Activated CD4-positive, CD25-positive, alpha-beta regulatory T cell treated with anti-CD3 and anti-CD28 coated beads, Interleukin-2, amount 50 U/mL, for 24 hours (primary cell): ENCODE measurements around the gene DDR2.
"Not testable (repeated sequence)": the region's sequence is repeated elsewhere in the genome, so short reads cannot be mapped to it uniquely, and the experiment has no call there.

Experiments used
- ATAC-seq, 2 donors: fragments of 150-1000 bp; cut with Tn5 transposase; one replicate each; pipeline ENCODE4 v1.10.0; 2021; ENCODE audit warnings: mild to moderate bottlenecking in 1 of 2, moderate library complexity in 1 of 2

The DDR2 gene

GRCh38 chr1:162788783-162789182, 156.5 kb downstream of the DDR2 start:
- ATAC-seq = not testable (repeated sequence)

- ATAC-seq = peak; percentile 99
These were observed 158.2 kb downstream of the DDR2 start, which contains the start of gene HSD17B7 for GRCh38 chr1:162790303-162790984. Gene HSD17B7, plus strand, starts transcription at chr1:162790702. Its CDS starts 99 bp downstream, at chr1:162790801.

GRCh38 chr1:162790985-162791357, 158.7 kb downstream of the DDR2 start:
- ATAC-seq = not testable (repeated sequence)

- ATAC-seq = not testable (repeated sequence)
These were observed 162.0 kb downstream of the DDR2 start for GRCh38 chr1:162794284-162794683.

GRCh38 chr1:162796617-162797279, 164.5 kb downstream of the DDR2 start:
- not testable (repeated sequence) for ATAC-seq

GRCh38 chr1:162799995-162800830, 167.9 kb downstream of the DDR2 start:
- ATAC-seq = not testable (repeated sequence)

- not testable (repeated sequence) for ATAC-seq
These were observed 175.2 kb downstream of the DDR2 start for GRCh38 chr1:162807503-162807902.

GRCh38 chr1:162812357-162812756, 180.1 kb downstream of the DDR2 start:
- not testable (repeated sequence) for ATAC-seq

GRCh38 chr1:162818136-162818535, 185.9 kb downstream of the DDR2 start:
- ATAC-seq = not testable (repeated sequence)

- not testable (repeated sequence) for ATAC-seq
These were observed 186.4 kb downstream of the DDR2 start for GRCh38 chr1:162818666-162819065.

- peak; percentile 18 to 39 for ATAC-seq
These were observed 190.3 kb downstream of the DDR2 start for GRCh38 chr1:162822391-162823200.

GRCh38 chr1:162823231-162823630, 191.0 kb downstream of the DDR2 start:
- ATAC-seq = peak; percentile 82 to 91

GRCh38 chr1:162823771-162824525, 191.7 kb downstream of the DDR2 start:
- no peak for ATAC-seq

GRCh38 chr1:162829268-162829667, 197.0 kb downstream of the DDR2 start:
- no peak for ATAC-seq

- ATAC-seq = no peak
These were observed 200.2 kb downstream of the DDR2 start for GRCh38 chr1:162832470-162832869.

GRCh38 chr1:162835157-162835899, 203.1 kb downstream of the DDR2 start:
- peak in 1 of 2 donors; percentile 27 for ATAC-seq
